ENCODE results near the gene KNSTRN.

DNA sequence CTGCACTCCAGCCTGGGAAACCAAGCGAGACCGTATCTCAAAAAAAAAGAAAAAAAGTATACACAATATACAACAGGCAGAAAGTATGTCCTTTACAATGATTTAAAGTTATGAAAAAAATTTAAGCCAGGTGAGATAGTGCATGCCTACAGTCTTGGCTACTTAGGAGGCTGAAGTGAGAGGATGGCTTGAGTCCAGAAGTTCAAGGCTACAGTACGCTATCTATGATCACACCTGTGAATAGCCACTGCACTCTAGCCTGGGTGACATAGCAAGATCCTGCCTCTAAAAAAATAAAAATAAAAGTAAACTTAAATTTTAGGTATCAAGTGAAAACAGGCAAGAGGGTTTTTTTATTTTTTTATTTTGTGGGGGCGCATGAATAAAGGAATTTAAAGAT, 3.1 kb upstream of the KNSTRN start:
- TF ChIP-seq CTCF (conservative IDR thresholded peaks at IDR 0.05) (no peak), ZFX (IDR thresholded peaks at IDR 0.05) (no peak)
